Neuronal stem cell (in vitro differentiated cells): ENCODE data around the gene IRGC.
A peak's percentile ranks its signal among the peaks of the same experiment; 100 is the strongest.

Experiments used
- DNase-seq: peaks from one replicate; pipeline ENCODE4 v3.0.0-alpha.2; 2013; ENCODE audit warnings: low spot score
- H2AFZ ChIP-seq: one replicate; pipeline ENCODE4 v1.6.1; 2013; ENCODE audit warnings: mild to moderate bottlenecking, low read length, inconsistent platforms
- H2AK5ac ChIP-seq: 2 replicates; pipeline ENCODE4 v1.6.1; 2013; ENCODE audit warnings: low read depth, mild to moderate bottlenecking, inconsistent platforms, low read length, moderate library complexity, mixed read lengths
- H2BK120ac ChIP-seq: 2 replicates; pipeline ENCODE4 v1.6.1; 2013; ENCODE audit warnings: low read depth, mild to moderate bottlenecking, inconsistent platforms, low read length, moderate library complexity, mixed read lengths
- H2BK12ac ChIP-seq: one replicate; pipeline ENCODE4 v1.6.1; 2013; ENCODE audit warnings: low read length, inconsistent platforms
- H2BK15ac ChIP-seq: 2 replicates; pipeline ENCODE4 v1.6.1; 2013; ENCODE audit warnings: mild to moderate bottlenecking, low read length, inconsistent platforms, mixed read lengths
- H2BK5ac ChIP-seq: one replicate; pipeline ENCODE4 v1.6.1; 2013; ENCODE audit warnings: inconsistent platforms, mild to moderate bottlenecking, low read length, moderate library complexity
- H3K14ac ChIP-seq: one replicate; pipeline ENCODE4 v1.6.1; 2013; ENCODE audit warnings: low read length, inconsistent platforms
- H3K18ac ChIP-seq: 2 replicates; pipeline ENCODE4 v1.6.1; 2013; ENCODE audit warnings: low read length, inconsistent platforms
- H3K23ac ChIP-seq: 2 replicates; pipeline ENCODE4 v1.6.1; 2013; ENCODE audit warnings: low read depth, mild to moderate bottlenecking, mixed read lengths, low read length, inconsistent platforms; ENCODE audit not compliant: poor library complexity
- H3K27ac ChIP-seq: replicated peaks from 3 replicates; pipeline ENCODE4 v1.5.1; 2013; ENCODE audit warnings: low read length, inconsistent platforms
- H3K27me3 ChIP-seq, 3 experiments: 2 replicates each; pipeline ENCODE4 v1.6.1; 2013; ENCODE audit warnings: low read length in 3 of 3, mild to moderate bottlenecking in 2 of 3, inconsistent platforms in 1 of 3, low read depth in 1 of 3, mixed read lengths in 1 of 3, moderate library complexity in 1 of 3; ENCODE audit not compliant: control insufficient read depth in 3 of 3, insufficient read depth in 3 of 3
- H3K36me3 ChIP-seq, 2 donors: replicated peaks in 1 of 2; 2 replicates each; pipeline ENCODE4 v1.6.1; 2013; ENCODE audit warnings: low read length in 2 of 2; ENCODE audit not compliant: control insufficient read depth in 2 of 2, insufficient read depth in 2 of 2
- H3K4ac ChIP-seq: 2 replicates; pipeline ENCODE4 v1.6.1; 2013; ENCODE audit warnings: inconsistent platforms, mild to moderate bottlenecking, low read length, moderate library complexity
- H3K4me1 ChIP-seq, 2 donors: 1 replicate in 1 of 2; 2 replicates in 1 of 2; pipeline ENCODE4 v1.6.1; 2013; ENCODE audit warnings: low read length in 2 of 2, low read depth in 1 of 2; ENCODE audit not compliant: control insufficient read depth in 2 of 2, insufficient read depth in 1 of 2
- H3K4me2 ChIP-seq: one replicate; pipeline ENCODE4 v1.6.1; 2013; ENCODE audit warnings: mild to moderate bottlenecking, low read length, inconsistent platforms; ENCODE audit not compliant: insufficient read depth, poor library complexity, severe bottlenecking
- H3K4me3 ChIP-seq, 2 donors: 2 replicates each; pipeline ENCODE4 v1.5.1; 2013; ENCODE audit warnings: low read length in 2 of 2, mild to moderate bottlenecking in 2 of 2, inconsistent platforms in 1 of 2, moderate library complexity in 1 of 2
- H3K79me1 ChIP-seq: one replicate; pipeline ENCODE4 v1.6.1; 2013; ENCODE audit warnings: low read depth, mild to moderate bottlenecking, inconsistent platforms, low read length, moderate library complexity
- H3K9ac ChIP-seq: one replicate; pipeline ENCODE4 v1.6.1; 2013; ENCODE audit warnings: mild to moderate bottlenecking, low read depth, low read length, inconsistent platforms; ENCODE audit not compliant: poor library complexity
- H3K9me3 ChIP-seq, 2 donors: replicated peaks in 1 of 2; 2 replicates each; pipeline versions ENCODE3 to v1.6.1; 2013; ENCODE audit warnings: low read length in 2 of 2, mild to moderate bottlenecking in 2 of 2, inconsistent platforms in 1 of 2, low read depth in 1 of 2, mixed read lengths in 1 of 2, moderate library complexity in 1 of 2; ENCODE audit not compliant: control insufficient read depth in 2 of 2, insufficient read depth in 1 of 2
- H4K8ac ChIP-seq: one replicate; pipeline ENCODE4 v1.6.1; 2013; ENCODE audit warnings: low read depth, mild to moderate bottlenecking, inconsistent platforms, low read length, moderate library complexity
- H4K91ac ChIP-seq: one replicate; pipeline ENCODE4 v1.6.1; 2013; ENCODE audit warnings: low read length, low read depth, mild to moderate bottlenecking, inconsistent platforms; ENCODE audit not compliant: poor library complexity
- WGBS, 2 donors: extraction: QIAGEN DNeasy Blood & Tissue Kit; methylation state at CpG; one replicate each; pipeline ENCODE4 v1.1.7; 2013; ENCODE audit warnings: missing lambda C conversion rate in 2 of 2, mixed read lengths in 1 of 2; ENCODE audit not compliant: insufficient read length in 2 of 2, insufficient replicate concordance in 1 of 2; ENCODE audit errors: extremely low coverage in 2 of 2; 5-methylcytosine and 5-hydroxymethylcytosine counted together

IRGC gene

DNA sequence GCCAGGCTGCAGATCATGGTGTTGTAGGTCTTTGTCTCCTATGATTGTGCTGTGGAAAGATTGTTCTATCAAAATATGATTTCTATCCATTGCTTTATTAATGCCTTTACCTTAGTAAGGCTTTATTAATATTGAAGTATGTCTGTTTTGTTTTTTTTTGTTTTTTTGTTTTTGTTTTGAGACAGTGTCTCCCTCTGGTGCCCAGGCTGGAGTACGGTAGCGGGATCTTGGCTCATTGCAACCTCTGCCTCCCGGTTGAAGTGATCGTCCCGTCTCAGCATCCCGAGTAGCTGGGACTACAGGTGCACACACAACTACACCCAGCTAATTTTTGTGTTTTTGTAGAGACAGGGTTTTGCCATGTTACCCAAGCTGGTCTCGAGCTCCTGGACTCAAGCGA, 7.7 kb downstream of the IRGC start:
- H2BK15ac ChIP-seq, result no peak overlapping the region
- H3K79me1 ChIP-seq, result no peaks in the 10 kb centered on the region
- no peak overlapping the region for H3K4me3 ChIP-seq
- no peaks in the 10 kb centered on the region for H3K27me3 ChIP-seq
- no peak overlapping the region for H2BK5ac ChIP-seq
- H2AK5ac ChIP-seq, result no peak overlapping the region
- no CpG with 5 or more reads among the region's 8 CpGs for WGBS, 2 donors
- H2BK120ac ChIP-seq, result no peak overlapping the region
- peaks cover 0 to 5% of the 10 kb centered on the region in 2 donors for H3K4me1 ChIP-seq
- no peak overlapping the region for H3K23ac ChIP-seq
- H2AFZ ChIP-seq, result no peak overlapping the region
- no peak overlapping the region for H4K91ac ChIP-seq
- no peak overlapping the region for H3K27ac ChIP-seq
- H3K9ac ChIP-seq, result no peak overlapping the region
- H4K8ac ChIP-seq, result no peak overlapping the region
- H2BK12ac ChIP-seq, result no peak overlapping the region
- no peak overlapping the region for H3K14ac ChIP-seq
- no peak overlapping the region for H3K4me2 ChIP-seq
- peaks cover 4 to 7% of the 10 kb centered on the region in 2 donors for H3K36me3 ChIP-seq
- DNase-seq, result no peak
- H3K4ac ChIP-seq, result no peak overlapping the region
- peaks cover 0 to 1% of the 10 kb centered on the region in 2 donors for H3K9me3 ChIP-seq
- no peak overlapping the region for H3K18ac ChIP-seq

DNA sequence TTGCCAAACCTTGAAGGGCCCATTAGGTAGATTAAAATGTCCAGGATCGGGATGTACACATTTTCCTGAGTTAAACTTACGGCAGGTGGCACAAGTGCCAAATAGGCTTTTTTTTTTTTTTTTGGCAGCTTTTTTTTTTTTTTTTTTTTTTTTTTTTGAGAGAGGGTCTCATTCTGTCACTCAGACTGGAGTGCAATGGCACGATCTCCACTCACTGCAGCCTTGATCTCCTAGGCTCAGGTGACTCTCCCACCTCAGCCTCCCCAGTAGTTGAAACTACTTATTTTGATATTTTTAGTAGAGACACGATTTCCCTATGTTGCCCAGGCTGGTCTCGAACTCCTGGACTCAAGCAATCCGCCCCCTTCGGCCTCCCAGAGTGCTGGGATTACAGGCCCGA, 9.0 kb downstream of the IRGC start:
- peaks cover 0 to 2% of the 10 kb centered on the region in 2 donors for H3K4me1 ChIP-seq
- H3K14ac ChIP-seq, result no peak overlapping the region
- no peak overlapping the region for H2AK5ac ChIP-seq
- H3K9ac ChIP-seq, result no peak overlapping the region
- H3K18ac ChIP-seq, result no peak overlapping the region
- H3K27ac ChIP-seq, result no peak overlapping the region
- peaks cover 0 to 2% of the 10 kb centered on the region in 2 donors for H3K9me3 ChIP-seq
- no peak overlapping the region for H3K23ac ChIP-seq
- H4K8ac ChIP-seq, result no peak overlapping the region
- no peak overlapping the region for H2BK5ac ChIP-seq
- H3K79me1 ChIP-seq, result no peaks in the 10 kb centered on the region
- no peak overlapping the region for H3K4me3 ChIP-seq
- no peak overlapping the region for H3K4ac ChIP-seq
- H3K27me3 ChIP-seq, result no peaks in the 10 kb centered on the region
- H2AFZ ChIP-seq, result no peak overlapping the region
- no peak overlapping the region for H4K91ac ChIP-seq
- DNase-seq, result no peak
- no peak overlapping the region for H2BK15ac ChIP-seq
- H3K4me2 ChIP-seq, result no peak overlapping the region
- no peak overlapping the region for H2BK120ac ChIP-seq
- no CpG with 5 or more reads among the region's 8 CpGs for WGBS, 2 donors
- peaks cover 10 to 20% of the 10 kb centered on the region in 2 donors for H3K36me3 ChIP-seq
- H2BK12ac ChIP-seq, result no peak overlapping the region

DNA sequence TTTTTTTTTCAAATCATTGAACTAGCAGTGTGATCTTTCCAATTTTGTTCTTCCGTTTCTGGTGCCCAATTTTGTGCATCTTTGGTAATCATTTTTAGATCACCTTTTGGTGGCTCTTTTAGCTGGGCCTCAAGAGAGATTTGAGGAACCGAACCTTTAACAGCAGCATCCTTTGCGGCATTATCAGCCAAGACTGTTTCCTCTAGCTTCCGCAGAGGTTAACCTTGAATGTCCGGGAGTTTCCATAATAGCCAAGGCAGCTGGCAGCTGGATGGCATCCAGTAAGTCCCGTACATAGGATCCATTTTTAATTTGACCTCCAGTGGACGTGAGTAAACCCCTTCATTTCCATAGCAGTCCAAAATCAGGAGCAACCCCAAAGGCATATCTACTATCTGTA, 9.6 kb downstream of the IRGC start:
- Histone ChIP-seq H2AFZ (no peak overlapping the region), H3K9me3 (peaks cover 0 to 2% of the 10 kb centered on the region in 2 donors), H2BK15ac (no peak overlapping the region), H3K27me3 (no peaks in the 10 kb centered on the region), H3K36me3 (peaks cover 13 to 25% of the 10 kb centered on the region in 2 donors), H3K14ac (no peak overlapping the region), H4K8ac (no peak overlapping the region), H2BK120ac (no peak overlapping the region), H4K91ac (no peak overlapping the region), H3K4me1 (no peaks in the 10 kb centered on the region), H3K9ac (peak overlapping the region; percentile 54), H3K23ac (no peak overlapping the region), H3K4me3 (no peak overlapping the region), H3K79me1 (no peaks in the 10 kb centered on the region), H3K18ac (no peak overlapping the region), H3K4ac (no peak overlapping the region), H2AK5ac (no peak overlapping the region), H3K4me2 (no peak overlapping the region), H2BK12ac (no peak overlapping the region), H3K27ac (no peak overlapping the region), H2BK5ac (no peak overlapping the region)
- WGBS, 2 donors, result no CpG with 5 or more reads among the region's 7 CpGs
- no peak for DNase-seq

DNA sequence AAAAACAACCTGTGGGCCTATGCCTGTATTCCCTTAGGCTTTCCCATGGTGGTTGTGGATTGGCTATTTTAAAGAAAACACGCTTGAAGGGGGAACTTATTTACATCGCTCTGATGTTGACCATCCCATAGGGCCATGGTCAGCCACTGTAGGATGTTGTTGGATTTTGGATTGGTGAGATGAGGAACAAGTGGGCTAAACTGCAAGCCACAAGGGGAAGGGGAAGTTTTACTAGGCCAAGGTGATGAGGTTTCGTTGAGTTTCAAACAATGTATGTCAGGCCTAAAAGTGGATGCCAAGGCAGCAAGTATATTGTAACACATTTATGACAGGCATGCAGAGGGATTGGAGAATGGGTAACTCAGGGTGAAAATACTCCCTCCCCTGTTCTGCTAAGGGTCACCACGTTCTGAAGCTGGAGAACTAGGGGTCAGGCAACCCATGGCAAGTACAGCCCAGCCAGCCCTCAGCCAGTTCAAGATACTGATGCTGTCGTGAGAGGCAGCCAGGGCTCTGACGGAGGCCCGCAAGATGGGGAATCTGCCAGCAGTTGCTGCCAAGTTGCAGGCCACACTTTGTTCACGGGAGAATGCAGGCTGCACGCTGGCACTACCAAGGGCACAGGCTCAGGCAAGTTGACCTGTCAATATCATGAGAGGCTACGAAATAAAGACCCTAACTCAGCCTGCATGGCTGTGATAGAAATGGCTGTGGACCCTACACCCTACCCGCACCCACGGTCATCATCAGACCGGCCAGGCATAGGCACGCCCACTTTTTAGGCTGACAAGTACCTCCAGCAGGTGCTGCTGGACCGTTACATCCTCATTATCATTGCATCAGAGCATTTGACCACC, 11.1 kb downstream of the IRGC start:
- Histone ChIP-seq H3K9ac (peak overlapping the region; percentile 30), H2AFZ (no peak overlapping the region), H3K4me1 (no peaks in the 10 kb centered on the region), H4K8ac (no peak overlapping the region), H3K4me3 (no peak overlapping the region), H3K18ac (no peak overlapping the region), H3K27ac (no peak overlapping the region), H3K4ac (no peak overlapping the region), H3K14ac (no peak overlapping the region), H3K9me3 (peaks cover 0 to 2% of the 10 kb centered on the region in 2 donors), H2BK5ac (no peak overlapping the region), H3K27me3 (no peaks in the 10 kb centered on the region), H3K36me3 (peaks cover 19 to 39% of the 10 kb centered on the region in 2 donors), H2AK5ac (no peak overlapping the region), H2BK15ac (no peak overlapping the region), H3K23ac (peak overlapping the region; percentile 11), H2BK12ac (no peak overlapping the region), H4K91ac (no peak overlapping the region), H3K79me1 (no peaks in the 10 kb centered on the region), H2BK120ac (no peak overlapping the region), H3K4me2 (no peak overlapping the region)
- no peak for DNase-seq
- WGBS, 2 donors, result no CpG with 5 or more reads among the region's 15 CpGs
